Heart left ventricle (tissue), 13 donors: ENCODE measurements around the gene XYLT1.

ENCODE experiments used
- POLR2A ChIP-seq, 2 donors: fragments of 450-650 bp; IDR thresholded peaks; one replicate each; pipeline ENCODE4 v1.6.1; 2017; ENCODE audit warnings: antibody characterized with exemption in 2 of 2, mild to moderate bottlenecking in 2 of 2, moderate library complexity in 2 of 2
- TF ChIP-seq, protein P1 (sequence below), 12 donors: fragments of 200-600 bp; sonication (generic) in 4 of 12; IDR thresholded peaks; one replicate each; pipeline versions ENCODE4 v1.5.0 to v1.8.0; 2018 to 2022; ENCODE audit warnings: antibody characterized with exemption in 12 of 12, mild to moderate bottlenecking in 5 of 12
- donor health status: ischemic (EF 13 %, LVEDD 7.1; RV severe dilation, severe dysfunction).
- donor health status: DM: no; HTN: yes; CAD: no.
- donor health status: DM: no; HTN: no; CAD: no.
- donor health status: ischemic (EF 25% LVEDD 6.9; RV normal size, moderate dysfunction).
- donor health status: ischemic (EF 25% LVEDD 5.7; RV mildly dilated, moderate dysfunction).
- donor health status: ischemic (EF 35%, LVEDD 5.7; RV mildly dilated, moderate dysfunction).
- donor health status: nonischemic (EF 11% LVEDD 7.7; RV severe dilation, severe dysfunction).
- donor health status: DM: yes; HTN: yes; CAD: no.
- donor health status: PGD.
- donor health status: ischemic (EF 29% LVEDD 5.4; RV normal size, mild dysfunction).
- donor health status: nonischemic (EF 23%, LVEDD 6.1; RV moderate dilation, normal function).

DNA sequence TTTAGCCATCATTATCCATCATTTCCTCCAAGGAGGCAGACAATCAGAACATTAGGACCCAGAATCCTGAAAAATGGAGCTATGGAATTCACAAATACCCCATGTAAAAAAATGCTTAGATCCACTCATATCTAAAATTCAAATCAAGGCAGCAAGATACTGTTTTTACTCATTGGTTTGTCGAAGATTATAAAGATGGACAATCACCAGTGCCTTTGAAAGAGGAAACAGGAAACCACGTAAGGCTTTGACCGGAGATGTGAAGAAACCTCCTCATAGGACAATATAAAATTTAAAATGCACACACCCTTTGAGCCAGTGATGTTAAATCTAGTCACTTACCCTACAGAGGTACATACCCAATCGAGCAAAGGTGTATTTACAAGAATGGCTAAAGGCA lies 130.0 kb downstream of the XYLT1 start:
- TF ChIP-seq, protein P1, sequence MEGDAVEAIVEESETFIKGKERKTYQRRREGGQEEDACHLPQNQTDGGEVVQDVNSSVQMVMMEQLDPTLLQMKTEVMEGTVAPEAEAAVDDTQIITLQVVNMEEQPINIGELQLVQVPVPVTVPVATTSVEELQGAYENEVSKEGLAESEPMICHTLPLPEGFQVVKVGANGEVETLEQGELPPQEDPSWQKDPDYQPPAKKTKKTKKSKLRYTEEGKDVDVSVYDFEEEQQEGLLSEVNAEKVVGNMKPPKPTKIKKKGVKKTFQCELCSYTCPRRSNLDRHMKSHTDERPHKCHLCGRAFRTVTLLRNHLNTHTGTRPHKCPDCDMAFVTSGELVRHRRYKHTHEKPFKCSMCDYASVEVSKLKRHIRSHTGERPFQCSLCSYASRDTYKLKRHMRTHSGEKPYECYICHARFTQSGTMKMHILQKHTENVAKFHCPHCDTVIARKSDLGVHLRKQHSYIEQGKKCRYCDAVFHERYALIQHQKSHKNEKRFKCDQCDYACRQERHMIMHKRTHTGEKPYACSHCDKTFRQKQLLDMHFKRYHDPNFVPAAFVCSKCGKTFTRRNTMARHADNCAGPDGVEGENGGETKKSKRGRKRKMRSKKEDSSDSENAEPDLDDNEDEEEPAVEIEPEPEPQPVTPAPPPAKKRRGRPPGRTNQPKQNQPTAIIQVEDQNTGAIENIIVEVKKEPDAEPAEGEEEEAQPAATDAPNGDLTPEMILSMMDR (IDR thresholded peaks at IDR 0.05): no peak
- TF ChIP-seq POLR2A (IDR thresholded peaks at IDR 0.05): no peak
